Endothelial cell of umbilical vein (primary cell): ENCODE data around the gene ASIP. TPM values are rescaled to one million over a fixed set of nuclear protein-coding genes. Genes with fewer than 3 reads are reported as not detected.

ENCODE experiments used
- BruUV-seq: library from RNA; stranded (reverse); fragments of 400-500 nt; replicated peaks from 2 replicates; lab custom pipeline; 2021; lab: Mats Ljungman, UMichigan
- CTCF ChIA-PET: fragments of 300-600, 350-600 bp; sonication (Branson Sonifier 250); formaldehyde crosslinking; loops from one replicate; lab custom pipeline; 2021; ENCODE audit warnings: antibody characterized with exemption, inconsistent platforms; lab: Charles Lee
- POLR2A ChIA-PET: fragments of 300-600, 350-600 bp; sonication (Branson Sonifier 250); formaldehyde crosslinking; loops from one replicate; lab custom pipeline; 2021; ENCODE audit warnings: antibody characterized with exemption, inconsistent platforms; lab: Charles Lee
- DNase-seq: peaks from one replicate; pipeline ENCODE4 v3.0.0-alpha.2; 2011; ENCODE audit warnings: low read depth, low spot score
- FAIRE-seq: peaks from 2 replicates; lab custom pipeline; 2011; peaks lifted over from hg19 to GRCh38; lab: Jason Lieb, UNC
- H2AFZ ChIP-seq: 2 replicates; pipeline ENCODE4 v1.6.0; 2012; ENCODE audit warnings: low read depth, low read length, control low read depth, inconsistent platforms
- H3K27ac ChIP-seq: 2 replicates; pipeline ENCODE4 v1.5.1; 2011; ENCODE audit warnings: low read depth, mild to moderate bottlenecking, control low read depth, low read length, moderate library complexity; ENCODE audit not compliant: insufficient read depth
- H3K27me3 ChIP-seq, 2 experiments: 2 replicates each; pipeline versions ENCODE4 v1.6.0 to v1.6.1; 2011; ENCODE audit warnings: low read length in 2 of 2, mixed read lengths in 1 of 2; ENCODE audit not compliant: control insufficient read depth in 2 of 2, insufficient read depth in 2 of 2
- H3K36me3 ChIP-seq, 2 experiments: 2 replicates in 1 of 2; 3 replicates in 1 of 2; pipeline ENCODE4 v1.5.1; 2011; ENCODE audit warnings: low read length in 2 of 2, mild to moderate bottlenecking in 1 of 2, moderate library complexity in 1 of 2; ENCODE audit not compliant: control insufficient read depth in 2 of 2, insufficient read depth in 2 of 2; ENCODE audit errors: extremely low read depth in 1 of 2
- H3K4me1 ChIP-seq: 3 replicates; pipeline ENCODE4 v1.5.1; 2011; ENCODE audit warnings: mild to moderate bottlenecking, low read length; ENCODE audit not compliant: control insufficient read depth, insufficient read depth; ENCODE audit errors: extremely low read depth
- H3K4me2 ChIP-seq: 2 replicates; pipeline ENCODE4 v1.6.1; 2011; ENCODE audit warnings: low read length, control low read depth, mixed read lengths; ENCODE audit not compliant: insufficient read depth
- H3K4me3 ChIP-seq, 3 experiments: fragments of 200-600 bp in 1 of 3; sonication (generic), shearing (Covaris generic) in 1 of 3; replicated peaks in 1 of 3; 2 replicates each; pipeline ENCODE4 v1.5.1; 2011 to 2016; ENCODE audit warnings: control low read depth in 3 of 3, low read length in 3 of 3, mild to moderate bottlenecking in 2 of 3, inconsistent platforms in 1 of 3, low read depth in 1 of 3, moderate library complexity in 1 of 3; ENCODE audit not compliant: insufficient read depth in 1 of 3
- H3K79me2 ChIP-seq: 2 replicates; pipeline ENCODE4 v1.6.0; 2012; ENCODE audit warnings: low read length, inconsistent platforms; ENCODE audit not compliant: control insufficient read depth, insufficient read depth
- H3K9ac ChIP-seq: replicated peaks from 2 replicates; pipeline ENCODE3; 2011; ENCODE audit warnings: low read length, control low read depth; ENCODE audit not compliant: insufficient read depth; ENCODE audit errors: extremely low read depth
- H3K9me1 ChIP-seq: replicated peaks from 3 replicates; pipeline ENCODE4 v1.6.0; 2011; ENCODE audit warnings: mild to moderate bottlenecking, low read length; ENCODE audit not compliant: control insufficient read depth, insufficient read depth; ENCODE audit errors: extremely low read depth
- H3K9me3 ChIP-seq: replicated peaks from 2 replicates; pipeline ENCODE4 v1.5.1; 2012; ENCODE audit warnings: low read length, inconsistent platforms; ENCODE audit not compliant: control insufficient read depth, insufficient read depth
- H4K20me1 ChIP-seq: replicated peaks from 2 replicates; pipeline ENCODE3; 2011; ENCODE audit warnings: mild to moderate bottlenecking, low read length; ENCODE audit not compliant: control insufficient read depth, insufficient read depth; ENCODE audit errors: extremely low read depth
- EZH2 ChIP-seq: IDR thresholded peaks from 2 replicates; pipeline ENCODE4 v1.6.1; 2012; ENCODE audit warnings: borderline replicate concordance, low read depth, mild to moderate bottlenecking, moderate library complexity, low read length, inconsistent platforms; ENCODE audit not compliant: severe bottlenecking
- FOS ChIP-seq: IDR thresholded peaks from 2 replicates; pipeline ENCODE4 v1.6.1; 2011; ENCODE audit warnings: mild to moderate bottlenecking, low read length, moderate library complexity, borderline replicate concordance; ENCODE audit not compliant: insufficient read depth
- GATA2 ChIP-seq: IDR thresholded peaks from 2 replicates; pipeline ENCODE4 v1.7.0; 2011; ENCODE audit warnings: low read depth, mild to moderate bottlenecking, moderate library complexity, mixed read lengths, low read length; ENCODE audit not compliant: insufficient read length, insufficient read depth
- JUN ChIP-seq: IDR thresholded peaks from 2 replicates; pipeline ENCODE4 v1.6.1; 2011; ENCODE audit warnings: borderline replicate concordance, low read depth; ENCODE audit not compliant: insufficient read length, insufficient read depth
- MYC ChIP-seq: IDR thresholded peaks from one replicate; pipeline ENCODE4 v1.6.1; 2011; ENCODE audit warnings: mild to moderate bottlenecking, low read depth, low read length
- POLR2A ChIP-seq: IDR thresholded peaks from 2 replicates; pipeline ENCODE4 v1.6.1; 2012; ENCODE audit warnings: low read depth, mild to moderate bottlenecking, control low read depth, low read length
- dilution Hi-C: fragments of 300-500 bp; cut with MboI; formaldehyde crosslinking; loops from one replicate; pipeline ENCODE4 v1.15.0; 2019; ENCODE audit warnings: low sequenced_read_pairs; ENCODE audit not compliant: extremely low pct_ligation_motif_present
- intact Hi-C: fragments of 100-400 bp; cut with micrococcal nuclease; formaldehyde crosslinking; loops from one replicate; pipeline ENCODE4 v1.10.0; 2022
- polyA plus RNA-seq, 4 experiments: library from polyadenylated mRNA; depleted of rRNA in 3 of 4; stranded (reverse) in 3 of 4; unstranded in 1 of 4; fragments of >200 nt; gene quantifications; 2 replicates each; pipeline versions ENCODE4 v1.2.1 to v1.2.3, GENCODE V29; 2011 to 2012; ENCODE audit warnings: missing spikeins in 1 of 4
- total RNA-seq: library from RNA; stranded (reverse); gene quantifications from 2 replicates; pipeline ENCODE4 v1.2.3, GENCODE V29; 2021
- TF ChIP-seq, protein P1 (sequence below): IDR thresholded peaks from 2 replicates; pipeline ENCODE4 v1.6.1; 2011; ENCODE audit not compliant: insufficient read depth, insufficient read length
- TF ChIP-seq, protein P2 (sequence below), 2 donors: IDR thresholded peaks; 1 replicate in 1 of 2; 2 replicates in 1 of 2; pipeline ENCODE4 v1.5.1; 2011; ENCODE audit warnings: low read length in 2 of 2, mild to moderate bottlenecking in 2 of 2, moderate library complexity in 2 of 2, control low read depth in 1 of 2, inconsistent platforms in 1 of 2, low read depth in 1 of 2; ENCODE audit not compliant: insufficient read depth in 1 of 2; ENCODE audit errors: extremely low read depth in 1 of 2

The ASIP gene
- total and polyA plus RNA-seq, 2 donors (not counting 3 experiments of a cell fraction or from before 2014, with no cell fraction given), result not detected

DNA sequence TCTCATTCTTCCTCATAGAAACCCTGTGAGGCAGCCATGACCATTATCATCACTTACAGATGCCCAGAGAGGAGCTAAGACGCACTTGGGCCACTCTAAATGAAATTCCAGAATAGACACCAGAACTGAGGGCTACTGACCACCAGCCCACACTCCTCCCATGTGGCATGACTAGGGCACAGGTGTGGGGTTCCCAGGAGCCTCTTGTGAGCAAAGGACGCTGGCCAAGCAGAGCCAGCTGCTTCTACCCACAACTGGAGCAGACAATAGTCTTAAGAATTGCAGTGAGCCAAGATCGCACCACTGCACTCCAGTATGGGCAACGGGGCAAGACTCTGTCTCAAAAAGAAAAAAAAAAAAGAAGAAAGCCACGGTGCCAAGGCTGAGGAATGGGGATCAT, 51.9 kb downstream of the ASIP start:
- Histone ChIP-seq H3K9me1 (no peaks in the 10 kb centered on the region), H3K4me1 (no peaks in the 10 kb centered on the region), H3K36me3 (peaks cover 0 to 8% of the 10 kb centered on the region in 2 experiments), H3K4me2 (no peak overlapping the region), H3K27ac (no peak overlapping the region), H2AFZ (no peak overlapping the region), H3K4me3 (no peak overlapping the region), H3K9ac (no peak overlapping the region), H3K27me3 (no peaks in the 10 kb centered on the region), H4K20me1 (no peaks in the 10 kb centered on the region), H3K9me3 (no peaks in the 10 kb centered on the region), H3K79me2 (peaks cover 9% of the 10 kb centered on the region)
- no TSS peak for BruUV-seq
- POLR2A ChIA-PET, result no interaction called here
- CTCF ChIA-PET, result interaction anchor here (1.1 to 1.4 kb wide), 2 partner anchors 103 to 230 kb away, joined by 3 read pairs; no protein-coding TSS in a partner anchor
- no peak for FAIRE-seq
- TF ChIP-seq GATA2 (no peak), JUN (no peak), MYC (no peak), POLR2A (no peak), EZH2 (no peak), FOS (no peak)
- TF ChIP-seq, protein P1, sequence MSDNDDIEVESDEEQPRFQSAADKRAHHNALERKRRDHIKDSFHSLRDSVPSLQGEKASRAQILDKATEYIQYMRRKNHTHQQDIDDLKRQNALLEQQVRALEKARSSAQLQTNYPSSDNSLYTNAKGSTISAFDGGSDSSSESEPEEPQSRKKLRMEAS, result no peak
- TF ChIP-seq, protein P2, sequence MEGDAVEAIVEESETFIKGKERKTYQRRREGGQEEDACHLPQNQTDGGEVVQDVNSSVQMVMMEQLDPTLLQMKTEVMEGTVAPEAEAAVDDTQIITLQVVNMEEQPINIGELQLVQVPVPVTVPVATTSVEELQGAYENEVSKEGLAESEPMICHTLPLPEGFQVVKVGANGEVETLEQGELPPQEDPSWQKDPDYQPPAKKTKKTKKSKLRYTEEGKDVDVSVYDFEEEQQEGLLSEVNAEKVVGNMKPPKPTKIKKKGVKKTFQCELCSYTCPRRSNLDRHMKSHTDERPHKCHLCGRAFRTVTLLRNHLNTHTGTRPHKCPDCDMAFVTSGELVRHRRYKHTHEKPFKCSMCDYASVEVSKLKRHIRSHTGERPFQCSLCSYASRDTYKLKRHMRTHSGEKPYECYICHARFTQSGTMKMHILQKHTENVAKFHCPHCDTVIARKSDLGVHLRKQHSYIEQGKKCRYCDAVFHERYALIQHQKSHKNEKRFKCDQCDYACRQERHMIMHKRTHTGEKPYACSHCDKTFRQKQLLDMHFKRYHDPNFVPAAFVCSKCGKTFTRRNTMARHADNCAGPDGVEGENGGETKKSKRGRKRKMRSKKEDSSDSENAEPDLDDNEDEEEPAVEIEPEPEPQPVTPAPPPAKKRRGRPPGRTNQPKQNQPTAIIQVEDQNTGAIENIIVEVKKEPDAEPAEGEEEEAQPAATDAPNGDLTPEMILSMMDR (IDR thresholded peaks at IDR 0.05; ENCODE audit: extremely low read depth in 1 of 2, insufficient read depth in 1 of 2, low read depth in 1 of 2, low read length in 2 of 2), result no peak
- dilution Hi-C loops, result no loop called here
- intact Hi-C loops, result no loop called here
- no peak for DNase-seq
